Psoas muscle (tissue), 8 donors: ENCODE results near the gene TXNRD1. TPM values are rescaled to one million over a fixed set of nuclear protein-coding genes. Genes with fewer than 3 reads are reported as not detected.

Experiments used
- ATAC-seq, 4 donors: fragments of 200-7000 bp; cut with Tn5 transposase; one replicate each; pipeline ENCODE4 v1.9.1; 2020; ENCODE audit warnings: moderate library complexity in 3 of 4, mild to moderate bottlenecking in 2 of 4
- DNase-seq, 2 donors: peaks; one replicate each; pipeline ENCODE4 v3.0.0-alpha.2; 2020
- H3K27ac ChIP-seq: fragments of 200-600 bp; one replicate; pipeline ENCODE4 v1.8.0; 2022
- H3K27me3 ChIP-seq, 3 donors: fragments of 200-600 bp in 1 of 3; one replicate each; pipeline versions ENCODE4 v1.6.1 to v1.8.0; 2013 to 2022; ENCODE audit warnings: low read length in 2 of 3, mild to moderate bottlenecking in 2 of 3, moderate library complexity in 1 of 3; ENCODE audit not compliant: insufficient read depth in 3 of 3
- H3K36me3 ChIP-seq, 2 donors: fragments of 200-600 bp in 1 of 2; one replicate each; pipeline versions ENCODE4 v1.6.1 to v1.8.0; 2013 to 2022; ENCODE audit warnings: low read depth in 1 of 2, mild to moderate bottlenecking in 1 of 2, moderate library complexity in 1 of 2; ENCODE audit not compliant: insufficient read depth in 1 of 2
- H3K4me1 ChIP-seq: fragments of 200-600 bp; one replicate; pipeline ENCODE4 v1.8.0; 2022
- H3K4me3 ChIP-seq: fragments of 200-600 bp; one replicate; pipeline ENCODE4 v1.8.0; 2022; ENCODE audit warnings: mild to moderate bottlenecking
- H3K9me3 ChIP-seq: fragments of 200-600 bp; one replicate; pipeline ENCODE4 v1.8.0; 2022
- CTCF ChIP-seq: fragments of 200-600 bp; IDR thresholded peaks from one replicate; pipeline ENCODE4 v1.8.0; 2022; ENCODE audit warnings: antibody characterized with exemption
- WGBS, 3 donors: extraction: QIAGEN DNeasy Blood & Tissue Kit; methylation state at CpG; one replicate each; pipeline versions ENCODE4 v1.1.6 to v1.1.7; 2013; 5-methylcytosine and 5-hydroxymethylcytosine counted together
- intact Hi-C, 2 donors: fragments of 100-400 bp; cut with DNase I; formaldehyde crosslinking; loops; one replicate each; pipeline versions ENCODE4 v1.11.0 to v1.14.2; 2022
- polyA plus RNA-seq, 3 donors: library from polyadenylated mRNA; stranded (reverse); fragments of 200-250 nt; gene quantifications; one replicate each; pipeline ENCODE4 v1.2.3, GENCODE V29; 2013
- total RNA-seq, 4 donors: library from RNA; stranded (reverse); fragmentation: NEBNext Ultra II Directional in 2 of 4; extraction: Animal tissue kit (Norgen Biotek cat#: 25700) in 2 of 4; gene quantifications; one replicate each; pipeline versions ENCODE4 v1.2.1 to v1.2.4, GENCODE V29; 2021 to 2023
- donor health status: healthy with polysubstance abuse.
- donor health status: DM: no; HTN: no; CAD: no; lungs with moderate emphysema.
- donor health status: Bipolar disorder and iron deficiency.
- donor health status: healthy.
- donor health status: DM: yes; HTN: yes; CAD: no.
- donor health status: DM: no; HTN: no; CAD: no.
- donor health status: DM: no; HTN: no; CAD: no.
- donor health status: DM: yes; HTN: yes; CAD: no.

Gene TXNRD1
- total and polyA plus RNA-seq, 7 donors: 46.0 to 249 (median 110) TPM

- no peak for TF ChIP-seq CTCF
- Histone ChIP-seq H3K4me3 (no peak overlapping the region), H3K27me3 (no peaks in the 10 kb centered on the region), H3K4me1 (no peaks in the 10 kb centered on the region), H3K9me3 (no peaks in the 10 kb centered on the region), H3K27ac (no peak overlapping the region), H3K36me3 (peaks cover 3 to 98% of the 10 kb centered on the region in 2 donors)
- intact Hi-C loops: loop anchor here in 1 of 2 donors (10.0 kb wide), 1 partner anchor 821 kb away; no protein-coding TSS in a partner anchor
- WGBS, 3 donors: 46 to 72% (median 46%) methylated on average over 1 of the region's 1 CpG
- no peak for DNase-seq
- ATAC-seq: no peak
These were observed 118.2 kb downstream of the TXNRD1 start for GRCh38 chr12:104333692-104334255.

- Histone ChIP-seq H3K9me3 (no peaks in the 10 kb centered on the region), H3K4me1 (no peaks in the 10 kb centered on the region), H3K4me3 (no peak overlapping the region), H3K27ac (no peak overlapping the region), H3K27me3 (no peaks in the 10 kb centered on the region), H3K36me3 (peaks cover 5 to 98% of the 10 kb centered on the region in 2 donors)
- intact Hi-C loops: loop anchor here in 1 of 2 donors (10.0 kb wide), 1 partner anchor 820 kb away; no protein-coding TSS in a partner anchor
- DNase-seq (no peak), ATAC-seq (peak; percentile 32 to 48 (median 37))
- no peak for TF ChIP-seq CTCF
- WGBS, 3 donors: 47 to 59% (median 56%) methylated on average over 8 of the region's 8 CpGs
These were observed 119.0 kb downstream of the TXNRD1 start for GRCh38 chr12:104334581-104334980.

GRCh38 chr12:104336115-104336514 lies 120.5 kb downstream of the TXNRD1 start:
- WGBS, 3 donors: 94 to 97% (median 95%) methylated on average over 2 of the region's 2 CpGs
- Histone ChIP-seq H3K27me3 (no peaks in the 10 kb centered on the region), H3K9me3 (no peaks in the 10 kb centered on the region), H3K4me3 (no peak overlapping the region), H3K4me1 (no peaks in the 10 kb centered on the region), H3K36me3 (peaks cover 6 to 98% of the 10 kb centered on the region in 2 donors), H3K27ac (no peak overlapping the region)
- no peak for TF ChIP-seq CTCF
- no peak for DNase-seq
- intact Hi-C loops: loop anchor here in 1 of 2 donors (10.0 kb wide), 1 partner anchor 819 kb away; no protein-coding TSS in a partner anchor
- ATAC-seq: no peak

- Histone ChIP-seq H3K36me3 (peaks cover 10 to 98% of the 10 kb centered on the region in 2 donors), H3K27me3 (no peaks in the 10 kb centered on the region), H3K4me3 (no peak overlapping the region), H3K27ac (no peak overlapping the region), H3K9me3 (no peaks in the 10 kb centered on the region), H3K4me1 (peaks cover 8% of the 10 kb centered on the region)
- no peak for DNase-seq
- intact Hi-C loops: loop anchor here in 1 of 2 donors (10.0 kb wide), 1 partner anchor 818 kb away; no protein-coding TSS in a partner anchor
- no peak for TF ChIP-seq CTCF
- 81 to 97% (median 95%) methylated on average over 7 of the region's 7 CpGs for WGBS, 3 donors
- ATAC-seq: no peak
These were observed 121.5 kb downstream of the TXNRD1 start for GRCh38 chr12:104337030-104337558.
